HTERT RPE-1 (cell line): ENCODE measurements around the gene FMNL2.

Experiments
- in situ Hi-C: fragments of 300-500 bp; cut with MboI; formaldehyde crosslinking; loops from 4 replicates; pipeline ENCODE4 v1.14.3; 2020; ENCODE audit warnings: low sequenced_read_pairs

FMNL2 gene

GRCh38 chr2:152489364-152489763 lies 154.4 kb downstream of the FMNL2 start:
- in situ Hi-C loops, result no loop called here

GRCh38 chr2:152490686-152491455 lies 155.9 kb downstream of the FMNL2 start:
- in situ Hi-C loops, result no loop called here

GRCh38 chr2:152492131-152492530 lies 157.2 kb downstream of the FMNL2 start:
- in situ Hi-C loops, result no loop called here

- in situ Hi-C loops, result no loop called here
These were observed 157.9 kb downstream of the FMNL2 start for GRCh38 chr2:152492911-152493310.

- in situ Hi-C loops, result no loop called here
These were observed 158.4 kb downstream of the FMNL2 start for GRCh38 chr2:152493417-152493816.

GRCh38 chr2:152493945-152494528 lies 159.1 kb downstream of the FMNL2 start:
- in situ Hi-C loops, result no loop called here

GRCh38 chr2:152496371-152496770 lies 161.4 kb downstream of the FMNL2 start:
- in situ Hi-C loops, result no loop called here

GRCh38 chr2:152497481-152498052 lies 162.6 kb downstream of the FMNL2 start:
- in situ Hi-C loops, result no loop called here

GRCh38 chr2:152499331-152499816 lies 164.4 kb downstream of the FMNL2 start:
- in situ Hi-C loops, result no loop called here

GRCh38 chr2:152499896-152500735 lies 165.1 kb downstream of the FMNL2 start:
- in situ Hi-C loops, result no loop called here

GRCh38 chr2:152500772-152501171 lies 165.8 kb downstream of the FMNL2 start:
- in situ Hi-C loops, result no loop called here

GRCh38 chr2:152501666-152502065 lies 166.7 kb downstream of the FMNL2 start:
- in situ Hi-C loops, result no loop called here

- in situ Hi-C loops, result no loop called here
These were observed 169.6 kb downstream of the FMNL2 start for GRCh38 chr2:152504618-152505017.

- in situ Hi-C loops, result no loop called here
These were observed 170.5 kb downstream of the FMNL2 start for GRCh38 chr2:152505495-152505906.

- in situ Hi-C loops, result no loop called here
These were observed 171.9 kb downstream of the FMNL2 start for GRCh38 chr2:152506843-152507242.

- in situ Hi-C loops, result no loop called here
These were observed 172.9 kb downstream of the FMNL2 start for GRCh38 chr2:152507907-152508306.

GRCh38 chr2:152508446-152508845 lies 173.5 kb downstream of the FMNL2 start:
- in situ Hi-C loops, result no loop called here

- in situ Hi-C loops, result no loop called here
These were observed 175.0 kb downstream of the FMNL2 start for GRCh38 chr2:152509772-152510491.

- in situ Hi-C loops, result no loop called here
These were observed 175.6 kb downstream of the FMNL2 start for GRCh38 chr2:152510621-152511020.

GRCh38 chr2:152511981-152512380 lies 177.0 kb downstream of the FMNL2 start:
- in situ Hi-C loops, result no loop called here

- in situ Hi-C loops, result no loop called here
These were observed 178.1 kb downstream of the FMNL2 start for GRCh38 chr2:152513029-152513428.
